GM18907 (cell line): ENCODE measurements around the gene TMEM163.

Experiments
- ATAC-seq: cut with Tn5 transposase; IDR thresholded peaks from one replicate; pipeline ENCODE4 v1.9.1; 2021; ENCODE audit warnings: mild to moderate bottlenecking, moderate library complexity; ENCODE audit not compliant: unreplicated experiment

Gene TMEM163

GRCh38 chr2:134461511-134461910 is 257.3 kb downstream of the TMEM163 start:
- no peak for ATAC-seq

GRCh38 chr2:134460583-134460998 is 258.2 kb downstream of the TMEM163 start:
- ATAC-seq = peak; percentile 82

DNA sequence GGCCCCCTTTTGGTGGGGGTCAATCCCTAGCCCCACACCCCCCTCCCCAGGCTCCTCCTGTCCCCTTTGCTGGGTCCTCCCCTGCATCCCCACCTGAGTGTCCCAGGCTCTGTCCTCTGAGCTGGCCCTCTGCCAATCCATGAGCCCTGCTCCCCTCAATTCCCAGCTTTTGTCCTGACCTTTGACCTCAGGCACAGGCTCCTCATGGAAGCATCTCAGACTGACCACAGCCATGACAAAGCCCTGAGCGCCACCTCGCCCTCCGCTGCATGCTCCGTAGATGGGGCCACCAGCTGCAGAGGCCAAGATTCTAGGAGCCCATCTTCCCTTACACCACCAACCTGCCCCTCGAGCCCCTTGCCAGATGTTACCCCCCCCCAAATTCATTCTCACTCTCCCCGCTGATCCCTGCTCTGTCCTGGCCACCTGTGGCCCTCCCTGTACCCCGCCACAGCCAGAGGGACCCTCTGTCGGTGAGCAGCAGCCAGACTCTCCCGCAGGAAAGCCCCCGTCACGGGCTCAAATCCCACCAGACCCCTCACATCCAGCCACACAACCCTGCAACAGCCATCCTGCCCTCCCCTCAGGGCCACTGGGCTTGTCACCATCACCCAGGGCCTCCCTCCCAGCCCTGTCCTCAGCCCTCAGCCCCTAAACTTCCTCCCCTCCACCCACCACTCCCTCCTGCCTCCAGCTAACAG is 258.9 kb downstream of the TMEM163 start:
- no peak for ATAC-seq

- ATAC-seq = no peak
Observed at GRCh38 chr2:134458950-134459349, 259.9 kb downstream of the TMEM163 start.

GRCh38 chr2:134458473-134458853 is 260.3 kb downstream of the TMEM163 start:
- no peak for ATAC-seq

- ATAC-seq = no peak
Observed at GRCh38 chr2:134457765-134458472, 260.9 kb downstream of the TMEM163 start.

GRCh38 chr2:134457353-134457752 is 261.4 kb downstream of the TMEM163 start:
- ATAC-seq = no peak

DNA sequence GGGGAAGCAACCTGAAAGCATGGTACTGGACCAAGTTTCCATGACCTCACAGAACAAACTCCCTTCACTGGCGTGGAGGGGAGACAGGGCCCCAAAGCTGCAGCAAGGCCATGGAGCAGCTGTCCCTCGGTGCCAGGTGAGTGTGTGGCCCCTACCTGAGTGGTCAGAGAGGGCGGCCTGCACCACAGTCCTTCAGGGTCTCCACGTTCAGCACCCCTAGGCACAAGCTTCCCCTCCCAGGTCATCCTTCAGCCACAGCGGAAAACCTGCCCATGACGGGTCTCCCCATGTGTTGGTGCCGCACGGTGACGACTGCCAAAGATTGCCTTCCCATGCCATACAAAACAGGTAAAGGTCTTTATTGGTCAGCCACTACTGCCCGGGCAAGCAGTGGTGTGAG is 263.4 kb downstream of the TMEM163 start:
- ATAC-seq = no peak

DNA sequence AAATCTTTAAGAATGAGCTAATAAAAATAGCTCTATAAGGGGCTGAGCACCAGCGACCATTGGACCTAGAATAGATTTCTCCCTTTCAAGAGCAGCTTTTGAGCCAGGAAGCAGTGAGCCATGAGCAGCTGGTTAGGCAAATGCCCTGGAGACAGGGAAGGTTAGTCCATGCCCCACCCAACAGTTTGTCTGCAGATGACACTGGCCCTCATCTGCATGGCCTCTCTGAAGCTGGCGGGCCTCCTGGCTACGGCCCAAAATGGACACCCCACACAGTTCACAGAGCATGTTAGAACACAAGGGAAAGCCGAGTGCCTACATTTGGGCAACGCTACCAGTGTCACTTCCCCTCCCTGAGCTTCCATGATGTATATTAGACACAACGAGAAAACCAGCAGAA is 263.9 kb downstream of the TMEM163 start:
- ATAC-seq = no peak

GRCh38 chr2:134454426-134454825 is 264.4 kb downstream of the TMEM163 start:
- ATAC-seq = no peak

- ATAC-seq = no peak
Observed at GRCh38 chr2:134453973-134454372, 264.8 kb downstream of the TMEM163 start.

GRCh38 chr2:134453476-134453875 is 265.3 kb downstream of the TMEM163 start:
- no peak for ATAC-seq

- no peak for ATAC-seq
Observed at GRCh38 chr2:134452042-134452733, 266.6 kb downstream of the TMEM163 start.

DNA sequence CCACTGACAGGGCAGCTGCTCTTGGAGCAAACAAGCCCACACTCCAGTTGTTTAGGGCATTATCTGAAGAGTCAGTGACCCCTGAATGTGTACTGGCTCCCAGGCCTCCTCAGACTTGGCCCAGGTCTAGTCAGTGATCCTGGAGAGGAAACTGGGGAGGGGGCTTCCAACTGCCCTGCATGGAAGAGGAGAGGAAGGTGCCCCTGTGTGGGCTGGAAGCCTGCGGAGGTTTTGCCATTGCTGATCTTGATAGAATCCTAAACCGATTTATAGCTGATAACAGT is 267.5 kb downstream of the TMEM163 start:
- no peak for ATAC-seq

- no peak for ATAC-seq
Observed at GRCh38 chr2:134449751-134450513, 268.9 kb downstream of the TMEM163 start.

DNA sequence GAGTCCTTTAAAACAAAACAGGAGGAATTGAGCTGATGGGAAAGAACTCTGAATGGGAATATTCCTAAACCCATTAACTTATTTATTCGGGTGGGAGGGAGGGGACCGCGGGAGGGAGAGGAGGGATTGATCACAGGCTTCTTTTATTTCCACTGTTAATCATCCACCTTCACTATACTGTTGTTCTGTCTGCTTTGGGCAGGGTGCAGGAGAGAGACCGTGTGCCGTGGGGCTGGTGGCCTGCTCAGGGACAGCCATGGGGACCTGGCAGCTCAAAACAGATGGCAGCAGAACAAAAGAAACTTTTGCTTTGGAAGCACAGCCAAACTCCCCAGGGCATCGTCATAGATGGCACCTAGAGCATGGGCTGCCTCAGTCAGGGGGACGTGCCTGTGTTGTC is 269.6 kb downstream of the TMEM163 start:
- ATAC-seq = no peak

DNA sequence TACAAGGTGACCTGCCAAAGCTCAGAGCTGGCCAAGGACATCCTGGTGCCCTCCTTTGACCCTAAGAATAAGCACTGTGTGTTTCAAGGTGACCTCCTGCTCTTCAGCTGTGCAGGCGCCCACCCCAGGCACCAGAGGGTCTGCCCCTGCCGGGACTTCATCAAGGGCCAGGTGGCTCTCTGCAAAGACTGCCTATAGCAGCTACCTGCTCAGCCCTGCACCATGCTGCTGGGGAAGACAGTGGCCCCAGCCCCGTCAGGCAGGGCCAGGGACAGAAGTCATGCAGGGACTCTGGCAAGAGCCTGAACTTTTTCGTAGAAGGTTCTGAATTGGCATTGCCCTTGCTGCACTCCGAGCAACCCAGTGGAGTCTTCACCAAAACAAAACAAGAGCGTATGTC is 270.1 kb downstream of the TMEM163 start:
- no peak for ATAC-seq

DNA sequence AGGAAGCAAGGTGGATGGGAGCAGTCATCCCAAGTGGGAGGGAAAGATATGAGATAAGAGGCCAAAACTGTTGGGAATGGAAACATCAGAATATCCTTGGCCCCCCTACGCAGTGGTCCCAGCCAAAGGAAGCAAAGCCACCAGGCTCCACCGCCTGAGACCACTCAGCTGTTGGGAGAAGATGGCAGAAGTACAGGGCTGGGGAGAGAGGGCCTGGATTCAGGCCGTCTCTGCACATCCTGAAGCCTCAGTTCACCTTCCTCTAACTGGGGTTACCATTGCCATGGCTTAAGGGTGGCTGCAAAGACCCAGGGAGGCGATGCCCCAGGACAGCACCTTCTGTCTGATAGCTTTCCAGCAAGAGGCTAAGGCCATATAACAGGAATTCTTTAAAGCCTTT is 271.1 kb downstream of the TMEM163 start:
- no peak for ATAC-seq

DNA sequence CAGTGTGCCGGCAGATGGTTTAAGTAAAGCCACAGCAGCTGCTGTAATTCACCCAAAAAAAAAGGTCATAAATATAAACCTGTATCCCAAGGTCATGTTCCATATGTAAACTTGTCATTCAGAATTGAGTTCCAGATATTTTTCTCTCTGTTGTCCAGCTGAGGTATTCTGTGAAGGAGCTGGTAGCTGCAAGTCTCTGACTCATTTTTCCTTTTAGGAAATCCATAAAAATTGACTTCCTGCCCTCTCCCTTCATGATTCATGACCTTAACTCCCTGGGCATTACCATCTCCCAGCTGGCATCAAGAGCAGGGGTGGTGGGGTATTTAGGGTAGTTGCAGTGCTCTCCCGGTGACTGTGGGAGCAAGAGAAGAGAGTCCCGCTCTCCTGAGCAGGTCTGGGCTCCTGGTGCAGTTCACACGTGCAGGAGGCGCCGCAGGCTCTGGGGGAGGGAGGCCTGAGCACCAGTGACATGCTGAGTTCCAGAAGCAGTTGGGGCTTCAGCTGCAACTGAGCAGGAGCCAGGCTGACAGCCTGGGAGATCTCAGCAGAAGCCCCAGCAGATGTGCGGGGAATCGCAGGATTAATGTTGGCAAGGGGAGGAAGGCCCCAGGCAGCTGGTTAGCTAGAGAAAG is 272.3 kb downstream of the TMEM163 start:
- no peak for ATAC-seq

GRCh38 chr2:134445985-134446382 is 272.8 kb downstream of the TMEM163 start:
- no peak for ATAC-seq

- no peak for ATAC-seq
Observed at GRCh38 chr2:134445116-134445515, 273.7 kb downstream of the TMEM163 start.
